ENCODE measurements around the gene FNDC3B.
"Not testable (repeated sequence)": the region's sequence is repeated elsewhere in the genome, so short reads cannot be mapped to it uniquely, and the experiment has no call there.

The FNDC3B gene

DNA sequence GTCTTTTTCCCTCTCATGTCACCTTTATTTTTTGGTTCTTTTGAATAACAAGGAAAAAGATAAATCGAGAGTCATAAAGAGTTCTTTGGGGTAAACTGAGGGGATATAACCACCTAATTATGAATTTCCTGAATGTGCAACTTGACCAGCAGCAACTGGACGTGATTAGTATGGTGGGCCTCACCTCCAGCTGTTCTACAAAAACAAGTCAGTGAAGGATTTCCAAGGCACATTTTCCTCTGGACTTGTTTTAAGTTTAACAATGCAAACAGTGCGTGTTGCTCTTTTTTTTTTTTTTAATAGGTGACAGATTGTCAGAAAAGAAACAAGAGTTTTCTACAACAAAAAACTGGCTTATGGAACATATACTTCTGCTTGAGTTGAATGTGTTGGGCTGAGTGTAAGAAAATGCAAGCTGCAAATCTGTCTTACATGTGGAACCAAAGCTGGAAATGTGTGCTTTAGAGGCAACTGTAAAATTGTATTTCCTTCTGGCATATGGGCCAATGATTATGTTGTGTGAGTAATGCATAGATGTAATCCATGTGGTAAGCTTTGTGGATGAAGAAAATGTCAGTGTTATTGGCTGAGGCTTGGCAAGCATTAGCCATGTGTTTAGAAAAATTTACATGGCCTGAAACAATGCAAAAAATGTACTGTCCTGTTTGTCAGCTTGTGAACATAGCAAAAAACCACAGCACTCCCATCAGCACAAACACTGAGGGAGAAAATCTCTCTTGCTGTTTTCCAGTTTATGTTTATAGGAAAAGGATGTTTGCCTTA lies 44.5 kb upstream of the FNDC3B start:
- TF ChIP-seq, protein P1, sequence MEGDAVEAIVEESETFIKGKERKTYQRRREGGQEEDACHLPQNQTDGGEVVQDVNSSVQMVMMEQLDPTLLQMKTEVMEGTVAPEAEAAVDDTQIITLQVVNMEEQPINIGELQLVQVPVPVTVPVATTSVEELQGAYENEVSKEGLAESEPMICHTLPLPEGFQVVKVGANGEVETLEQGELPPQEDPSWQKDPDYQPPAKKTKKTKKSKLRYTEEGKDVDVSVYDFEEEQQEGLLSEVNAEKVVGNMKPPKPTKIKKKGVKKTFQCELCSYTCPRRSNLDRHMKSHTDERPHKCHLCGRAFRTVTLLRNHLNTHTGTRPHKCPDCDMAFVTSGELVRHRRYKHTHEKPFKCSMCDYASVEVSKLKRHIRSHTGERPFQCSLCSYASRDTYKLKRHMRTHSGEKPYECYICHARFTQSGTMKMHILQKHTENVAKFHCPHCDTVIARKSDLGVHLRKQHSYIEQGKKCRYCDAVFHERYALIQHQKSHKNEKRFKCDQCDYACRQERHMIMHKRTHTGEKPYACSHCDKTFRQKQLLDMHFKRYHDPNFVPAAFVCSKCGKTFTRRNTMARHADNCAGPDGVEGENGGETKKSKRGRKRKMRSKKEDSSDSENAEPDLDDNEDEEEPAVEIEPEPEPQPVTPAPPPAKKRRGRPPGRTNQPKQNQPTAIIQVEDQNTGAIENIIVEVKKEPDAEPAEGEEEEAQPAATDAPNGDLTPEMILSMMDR (conservative IDR thresholded peaks at IDR 0.05; ENCODE audit: low read length): no peak
- TF ChIP-seq EZH2phosphoT487 (IDR thresholded peaks at IDR 0.05; ENCODE audit: borderline replicate concordance): no peak
- H3K4me3 ChIP-seq (ENCODE audit: low read length, poor library complexity, severe bottlenecking): no peak overlapping the region
- no peaks in the 10 kb centered on the region for H3K27me3 ChIP-seq (ENCODE audit: insufficient read depth, low read length, poor library complexity, severe bottlenecking)
- no peak overlapping the region for H2AFZ ChIP-seq (ENCODE audit: low read length)
- H3K9ac ChIP-seq (ENCODE audit: low read depth, low read length, poor library complexity, severe bottlenecking): no peak overlapping the region
- H3K79me2 ChIP-seq (ENCODE audit: insufficient read depth, low read length): no peaks in the 10 kb centered on the region
- H3K36me3 ChIP-seq (ENCODE audit: insufficient read depth, low read length): no peaks in the 10 kb centered on the region
- H4K20me1 ChIP-seq (ENCODE audit: insufficient read depth, low read length, poor library complexity, severe bottlenecking): no peaks in the 10 kb centered on the region
- H3K9me3 ChIP-seq (ENCODE audit: insufficient read depth, low read depth, low read length): peaks cover 12% of the 10 kb centered on the region
- no peaks in the 10 kb centered on the region for H3F3A ChIP-seq (ENCODE audit: low read depth)
- peaks cover 6% of the 10 kb centered on the region for H3K4me1 ChIP-seq (ENCODE audit: insufficient read depth, low read length, poor library complexity, severe bottlenecking)
- H3K9me2 ChIP-seq (replicated peaks; ENCODE audit: low read depth, low read length): no peaks in the 10 kb centered on the region
- H3K4me2 ChIP-seq (ENCODE audit: low read depth, low read length, poor library complexity, severe bottlenecking): no peak overlapping the region

DNA sequence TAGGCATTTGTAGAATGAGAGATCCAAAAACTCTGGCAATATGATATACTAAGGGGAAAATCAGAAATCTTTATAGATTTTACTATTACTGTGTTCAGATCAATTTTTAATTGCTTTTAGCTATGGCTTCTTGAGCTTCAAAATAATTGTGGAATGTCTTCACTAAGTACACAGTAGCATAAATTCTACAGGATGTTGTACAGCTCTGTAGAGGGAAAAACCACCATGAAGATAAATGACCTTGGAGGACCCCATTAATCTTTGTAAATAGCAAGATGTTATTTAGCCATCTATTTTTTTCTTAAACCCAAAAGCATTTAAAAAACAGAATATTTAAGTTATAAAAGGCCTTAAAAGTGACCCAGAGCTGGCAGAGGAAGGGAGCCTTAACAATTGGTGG lies 43.9 kb upstream of the FNDC3B start:
- Histone ChIP-seq H4K20me1 (ENCODE audit: insufficient read depth, low read length, poor library complexity, severe bottlenecking) (no peaks in the 10 kb centered on the region), H3K36me3 (ENCODE audit: insufficient read depth, low read length) (no peaks in the 10 kb centered on the region), H3K9me3 (ENCODE audit: insufficient read depth, low read depth, low read length) (peaks cover 12% of the 10 kb centered on the region), H3K9me2 (replicated peaks; ENCODE audit: low read depth, low read length) (no peaks in the 10 kb centered on the region), H3K4me3 (ENCODE audit: low read length, poor library complexity, severe bottlenecking) (no peak overlapping the region), H2AFZ (ENCODE audit: low read length) (no peak overlapping the region), H3K27me3 (ENCODE audit: insufficient read depth, low read length, poor library complexity, severe bottlenecking) (no peaks in the 10 kb centered on the region), H3F3A (ENCODE audit: low read depth) (no peaks in the 10 kb centered on the region), H3K9ac (ENCODE audit: low read depth, low read length, poor library complexity, severe bottlenecking) (no peak overlapping the region), H3K79me2 (ENCODE audit: insufficient read depth, low read length) (no peaks in the 10 kb centered on the region), H3K4me2 (ENCODE audit: low read depth, low read length, poor library complexity, severe bottlenecking) (no peak overlapping the region), H3K4me1 (ENCODE audit: insufficient read depth, low read length, poor library complexity, severe bottlenecking) (peaks cover 6% of the 10 kb centered on the region)
- TF ChIP-seq, protein P1 (conservative IDR thresholded peaks at IDR 0.05; ENCODE audit: low read length): no peak
- TF ChIP-seq EZH2phosphoT487 (IDR thresholded peaks at IDR 0.05; ENCODE audit: borderline replicate concordance): no peak

DNA sequence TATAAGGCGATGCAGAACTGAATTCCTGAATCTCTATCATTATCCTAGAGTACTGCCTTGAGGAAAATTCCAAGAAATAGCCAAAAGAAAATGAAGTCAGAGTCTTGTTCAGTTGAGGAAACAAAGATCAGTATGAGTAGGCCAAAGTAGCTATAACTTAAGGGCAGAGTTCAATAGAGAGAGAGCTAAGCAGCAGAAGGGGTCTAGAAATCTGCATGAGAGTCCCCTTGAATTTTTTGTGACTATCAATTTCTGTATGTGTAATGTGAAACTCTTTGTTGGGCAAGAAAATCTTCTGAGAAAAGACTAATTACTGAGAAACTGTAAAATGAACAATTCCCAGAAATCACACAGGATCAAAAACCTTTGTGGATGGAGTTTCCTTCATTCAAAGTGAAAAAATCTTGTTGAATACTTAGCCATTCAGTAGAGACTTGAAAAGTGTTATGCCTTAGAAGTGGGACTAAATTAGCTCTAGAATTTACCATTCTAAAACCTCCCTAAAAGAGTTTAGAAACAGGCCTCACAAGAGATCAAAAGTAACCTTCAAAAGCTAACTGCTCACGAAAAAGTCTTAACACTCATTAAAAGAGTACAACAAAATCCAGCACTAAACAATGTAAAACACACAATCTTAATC lies 43.1 kb upstream of the FNDC3B start:
- H3K79me2 ChIP-seq (ENCODE audit: insufficient read depth, low read length): no peaks in the 10 kb centered on the region
- H3F3A ChIP-seq (ENCODE audit: low read depth): no peaks in the 10 kb centered on the region
- no peak for TF ChIP-seq EZH2phosphoT487 (IDR thresholded peaks at IDR 0.05; ENCODE audit: borderline replicate concordance)
- TF ChIP-seq, protein P1 (conservative IDR thresholded peaks at IDR 0.05; ENCODE audit: low read length): no peak
- peaks cover 6% of the 10 kb centered on the region for H3K4me1 ChIP-seq (ENCODE audit: insufficient read depth, low read length, poor library complexity, severe bottlenecking)
- no peak overlapping the region for H3K9ac ChIP-seq (ENCODE audit: low read depth, low read length, poor library complexity, severe bottlenecking)
- no peaks in the 10 kb centered on the region for H3K9me2 ChIP-seq (replicated peaks; ENCODE audit: low read depth, low read length)
- no peak overlapping the region for H3K4me3 ChIP-seq (ENCODE audit: low read length, poor library complexity, severe bottlenecking)
- no peaks in the 10 kb centered on the region for H3K36me3 ChIP-seq (ENCODE audit: insufficient read depth, low read length)
- peaks cover 12% of the 10 kb centered on the region for H3K9me3 ChIP-seq (ENCODE audit: insufficient read depth, low read depth, low read length)
- H3K27me3 ChIP-seq (ENCODE audit: insufficient read depth, low read length, poor library complexity, severe bottlenecking): no peaks in the 10 kb centered on the region
- H3K4me2 ChIP-seq (ENCODE audit: low read depth, low read length, poor library complexity, severe bottlenecking): no peak overlapping the region
- H4K20me1 ChIP-seq (ENCODE audit: insufficient read depth, low read length, poor library complexity, severe bottlenecking): no peaks in the 10 kb centered on the region
- H2AFZ ChIP-seq (ENCODE audit: low read length): no peak overlapping the region

DNA sequence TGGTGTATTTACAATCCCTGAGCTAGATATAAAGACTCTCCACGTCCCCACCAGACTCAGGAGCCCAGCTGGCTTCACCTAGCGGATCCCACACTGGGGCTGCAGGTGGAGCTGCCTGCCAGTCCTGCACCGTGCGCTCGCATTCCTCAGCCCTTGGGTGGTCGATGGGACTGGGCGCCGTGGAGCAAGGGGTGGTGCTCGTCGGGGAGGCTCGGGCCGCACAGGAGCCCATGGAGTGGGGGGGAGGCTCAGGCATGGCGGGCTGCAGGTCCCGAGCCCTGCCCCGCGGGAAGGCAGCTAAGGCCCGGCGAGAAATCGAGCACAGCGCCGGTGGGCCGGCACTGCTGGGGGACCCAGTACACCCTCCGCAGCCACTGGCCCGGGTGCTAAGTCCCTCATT lies 40.6 kb upstream of the FNDC3B start:
- not testable (repeated sequence) for H3K4me3 ChIP-seq (ENCODE audit: low read length, poor library complexity, severe bottlenecking); H3K36me3 ChIP-seq (ENCODE audit: insufficient read depth, low read length); H3K79me2 ChIP-seq (ENCODE audit: insufficient read depth, low read length); H3K9me2 ChIP-seq (replicated peaks; ENCODE audit: low read depth, low read length); H4K20me1 ChIP-seq (ENCODE audit: insufficient read depth, low read length, poor library complexity, severe bottlenecking); H3F3A ChIP-seq (ENCODE audit: low read depth); H3K4me1 ChIP-seq (ENCODE audit: insufficient read depth, low read length, poor library complexity, severe bottlenecking); H2AFZ ChIP-seq (ENCODE audit: low read length); H3K9ac ChIP-seq (ENCODE audit: low read depth, low read length, poor library complexity, severe bottlenecking); H3K27me3 ChIP-seq (ENCODE audit: insufficient read depth, low read length, poor library complexity, severe bottlenecking); H3K4me2 ChIP-seq (ENCODE audit: low read depth, low read length, poor library complexity, severe bottlenecking)
- H3K9me3 ChIP-seq (ENCODE audit: insufficient read depth, low read depth, low read length): peaks cover 12% of the 10 kb centered on the region

DNA sequence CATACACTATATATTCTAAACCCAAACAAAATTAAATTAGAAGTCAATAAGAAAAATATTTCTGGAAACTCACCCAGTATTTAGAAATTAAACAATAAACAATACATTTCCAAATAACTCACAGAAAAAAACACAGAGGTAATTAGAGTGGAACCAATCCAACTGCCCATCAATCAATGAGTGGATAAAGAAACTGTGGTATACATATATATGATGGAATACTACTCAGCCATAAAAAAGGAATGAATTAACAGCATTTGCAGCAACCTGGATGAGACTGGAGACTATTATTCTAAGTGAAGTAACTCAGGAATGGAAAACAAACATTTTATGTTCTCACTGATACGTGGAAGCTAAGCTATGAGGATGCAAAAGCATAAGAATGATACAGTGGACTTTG lies 37.8 kb upstream of the FNDC3B start:
- not testable (repeated sequence) for H3K4me3 ChIP-seq (ENCODE audit: low read length, poor library complexity, severe bottlenecking); H3K4me1 ChIP-seq (ENCODE audit: insufficient read depth, low read length, poor library complexity, severe bottlenecking); H3K4me2 ChIP-seq (ENCODE audit: low read depth, low read length, poor library complexity, severe bottlenecking); H3K9me2 ChIP-seq (replicated peaks; ENCODE audit: low read depth, low read length); H3K9me3 ChIP-seq (ENCODE audit: insufficient read depth, low read depth, low read length); H3K27me3 ChIP-seq (ENCODE audit: insufficient read depth, low read length, poor library complexity, severe bottlenecking); H3K9ac ChIP-seq (ENCODE audit: low read depth, low read length, poor library complexity, severe bottlenecking); H3K79me2 ChIP-seq (ENCODE audit: insufficient read depth, low read length); H3F3A ChIP-seq (ENCODE audit: low read depth); H3K36me3 ChIP-seq (ENCODE audit: insufficient read depth, low read length); H2AFZ ChIP-seq (ENCODE audit: low read length); H4K20me1 ChIP-seq (ENCODE audit: insufficient read depth, low read length, poor library complexity, severe bottlenecking)

Measured in Loucy (cell line).